GM18520 (cell line): ENCODE measurements around the gene TH.

ENCODE experiments used
- ATAC-seq: cut with Tn5 transposase; IDR thresholded peaks from one replicate; pipeline ENCODE4 v1.9.1; 2021; ENCODE audit not compliant: unreplicated experiment

Gene TH

GRCh38 chr11:2171591-2172003, at the start of gene TH:
Gene TH (minus strand): TSS chr11:2171815. CDS start chr11:2171786, 29 bp downstream.
- no peak for ATAC-seq

DNA sequence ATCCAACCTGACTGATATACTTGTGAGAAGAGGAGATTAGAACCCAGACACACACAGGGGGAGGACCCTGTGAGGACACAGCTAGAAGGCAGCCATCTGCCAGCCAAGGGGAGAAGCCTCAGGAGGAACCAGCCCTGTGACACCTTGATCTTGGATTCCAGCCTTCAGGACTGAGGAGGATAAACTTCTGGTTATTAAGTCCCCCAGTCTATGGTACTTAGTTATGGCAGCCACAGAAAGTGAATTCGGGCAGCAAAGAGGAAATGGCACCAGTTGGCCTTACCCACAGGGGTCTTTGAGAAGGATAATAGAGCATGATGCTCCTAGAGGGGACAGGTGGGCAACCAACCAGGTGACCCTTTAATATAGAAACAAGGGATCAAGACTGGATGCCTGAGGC, 49.4 kb upstream of the TH start:
- ATAC-seq = no peak

DNA sequence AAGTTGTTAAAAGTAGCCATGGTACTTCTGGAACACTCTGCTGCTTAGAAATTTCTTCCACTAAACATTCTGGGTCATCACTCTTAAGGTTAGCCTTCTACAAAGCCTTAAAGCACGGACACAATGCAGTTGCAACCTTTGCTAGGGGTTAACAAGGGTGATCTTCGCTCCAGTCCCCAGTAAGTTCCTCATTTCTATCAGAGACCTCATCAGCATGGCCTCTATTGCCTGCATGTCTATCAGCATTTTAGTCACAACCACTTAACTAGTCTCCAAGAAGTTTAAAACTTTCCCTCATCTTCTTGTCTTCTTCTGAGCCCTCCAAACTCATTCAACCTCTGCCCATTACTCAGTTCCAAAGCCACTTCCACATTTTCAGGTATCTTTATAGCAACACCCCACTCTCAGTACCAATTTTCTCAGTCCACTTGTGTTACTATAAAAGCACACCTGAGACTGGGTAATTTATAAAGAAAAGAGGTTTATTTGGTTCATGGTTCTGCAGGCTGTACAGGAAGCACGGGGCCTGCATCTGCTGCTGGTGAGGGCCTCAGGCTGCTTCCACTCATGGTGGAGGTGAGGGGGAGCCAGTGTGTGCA, 48.7 kb upstream of the TH start:
- no peak for ATAC-seq

DNA sequence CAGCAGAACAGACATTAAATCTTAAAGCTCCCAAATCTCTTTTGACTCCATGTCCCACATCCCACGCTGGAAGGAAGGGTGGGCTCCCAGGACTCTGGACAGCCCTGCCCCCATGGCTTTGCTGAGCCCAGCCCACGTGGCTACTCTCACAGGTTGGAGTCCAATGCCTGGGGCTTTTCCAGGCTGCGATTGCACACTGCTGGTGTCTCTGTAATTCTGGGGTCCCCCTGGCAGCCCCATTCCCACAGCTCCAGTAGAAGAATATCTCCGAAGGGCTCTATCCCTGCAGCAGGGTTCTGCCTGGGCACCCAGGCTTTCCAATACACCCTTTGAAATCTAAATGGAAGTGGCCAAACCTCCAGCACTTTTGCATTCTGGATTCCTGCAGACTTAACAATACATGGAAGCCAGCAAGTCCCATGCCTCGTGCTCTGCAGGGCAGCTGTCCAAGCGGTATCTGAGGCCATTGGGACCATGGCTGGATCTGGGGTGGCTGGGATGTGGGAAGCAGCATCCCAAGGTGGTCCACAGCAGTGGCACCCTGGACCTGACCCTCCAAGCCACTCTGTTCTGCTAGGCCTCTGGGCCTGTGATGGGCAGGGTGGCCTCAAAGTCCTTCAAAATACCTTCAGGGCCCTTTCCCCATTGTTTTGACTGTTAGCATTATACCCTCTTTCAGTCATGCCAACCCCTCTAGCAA, 47.9 kb upstream of the TH start:
- ATAC-seq = no peak

DNA sequence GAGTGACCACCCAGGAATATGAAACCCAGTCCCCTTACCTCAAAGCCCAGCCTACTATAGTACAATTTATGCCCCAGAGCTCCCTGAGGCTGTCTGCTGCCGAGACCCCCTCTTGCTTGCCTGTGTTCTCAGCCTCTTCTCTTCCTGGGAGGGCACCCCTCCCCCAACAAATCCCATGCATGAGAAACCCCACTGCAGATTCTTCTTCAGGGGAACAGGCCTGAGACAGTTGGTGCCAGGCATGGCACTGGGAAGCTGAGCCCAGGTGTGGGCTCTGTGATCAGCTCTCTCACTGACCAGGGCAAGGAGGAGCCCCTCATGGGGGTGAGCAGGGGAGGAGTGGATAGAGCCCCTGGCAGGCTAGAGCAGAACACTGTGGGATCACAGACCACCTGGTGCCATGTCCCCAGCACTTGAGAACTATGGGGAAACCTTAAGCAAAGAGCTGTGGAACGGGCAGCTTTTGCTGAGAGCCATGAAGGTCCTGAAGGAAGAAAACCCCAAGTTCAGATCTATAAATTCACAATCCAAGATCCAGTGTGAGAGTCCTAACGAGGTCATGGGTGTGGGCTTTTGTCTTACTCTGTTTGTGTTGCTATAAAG, 46.5 kb upstream of the TH start:
- ATAC-seq = no peak

DNA sequence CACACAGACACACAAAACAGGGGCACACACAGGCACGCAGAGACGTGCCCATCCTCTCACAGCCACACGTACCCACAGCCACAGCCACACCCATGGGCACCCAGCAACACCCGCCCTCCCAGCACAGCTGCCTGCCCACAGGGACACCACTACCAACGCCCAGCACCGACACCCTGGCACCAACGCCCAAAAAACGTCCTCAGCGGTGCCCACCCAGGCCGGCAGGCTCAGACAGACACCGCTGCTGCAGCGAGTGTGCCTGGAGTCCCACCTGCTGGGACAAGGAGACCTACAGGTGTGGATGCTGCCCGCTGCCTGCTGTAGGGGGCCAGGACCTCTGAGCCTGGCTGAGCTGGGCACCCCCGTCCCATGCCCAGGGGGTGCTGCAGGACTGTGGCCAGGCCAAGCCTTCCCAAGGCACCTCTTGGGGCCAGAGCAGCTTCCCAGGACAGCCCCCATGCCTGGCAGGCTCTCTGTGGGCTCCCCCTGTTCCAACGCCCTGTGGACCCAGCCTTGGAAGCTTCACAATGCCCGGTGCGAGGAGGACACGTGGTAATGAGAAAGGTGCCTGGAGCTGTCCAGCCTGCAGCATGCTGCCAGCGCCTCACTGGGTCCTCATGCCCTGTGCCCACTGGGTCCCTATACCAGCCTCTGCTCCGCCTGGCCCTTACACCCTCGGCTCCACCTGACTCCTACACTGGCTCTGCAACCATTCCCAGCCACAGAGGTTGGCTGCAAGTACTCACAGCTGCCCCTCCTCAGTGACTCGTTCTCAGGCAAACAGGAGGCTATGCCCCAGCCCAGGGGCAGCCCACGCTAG, 45.8 kb upstream of the TH start:
- ATAC-seq = no peak

DNA sequence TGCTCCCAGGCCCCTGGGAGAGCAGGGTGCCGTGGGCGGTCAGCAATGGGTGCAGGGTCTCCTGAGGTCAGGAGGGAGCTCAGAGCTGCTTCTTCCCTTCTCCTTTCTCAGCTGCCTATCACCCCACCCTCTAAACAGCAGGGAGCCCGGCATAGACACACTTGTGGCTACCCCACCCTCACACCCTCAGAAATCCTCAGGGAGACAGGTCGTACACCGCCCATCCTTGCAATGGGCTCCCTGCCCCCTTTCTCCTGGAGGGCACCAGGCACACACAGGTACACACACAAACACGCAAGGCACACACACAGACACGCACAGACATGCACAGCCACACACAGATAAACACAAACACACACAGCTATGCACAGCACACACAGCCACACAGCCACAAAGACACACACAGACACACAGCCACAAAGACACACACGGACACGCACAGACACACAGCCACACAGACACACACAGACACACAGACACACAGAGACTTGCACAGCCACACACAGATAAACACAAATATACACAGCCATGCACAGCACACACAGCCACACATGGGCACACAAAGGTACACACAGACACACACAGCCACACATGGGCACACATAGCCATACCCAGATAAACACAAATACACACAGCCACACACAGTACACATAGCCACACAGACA, 44.9 kb upstream of the TH start:
- no peak for ATAC-seq

DNA sequence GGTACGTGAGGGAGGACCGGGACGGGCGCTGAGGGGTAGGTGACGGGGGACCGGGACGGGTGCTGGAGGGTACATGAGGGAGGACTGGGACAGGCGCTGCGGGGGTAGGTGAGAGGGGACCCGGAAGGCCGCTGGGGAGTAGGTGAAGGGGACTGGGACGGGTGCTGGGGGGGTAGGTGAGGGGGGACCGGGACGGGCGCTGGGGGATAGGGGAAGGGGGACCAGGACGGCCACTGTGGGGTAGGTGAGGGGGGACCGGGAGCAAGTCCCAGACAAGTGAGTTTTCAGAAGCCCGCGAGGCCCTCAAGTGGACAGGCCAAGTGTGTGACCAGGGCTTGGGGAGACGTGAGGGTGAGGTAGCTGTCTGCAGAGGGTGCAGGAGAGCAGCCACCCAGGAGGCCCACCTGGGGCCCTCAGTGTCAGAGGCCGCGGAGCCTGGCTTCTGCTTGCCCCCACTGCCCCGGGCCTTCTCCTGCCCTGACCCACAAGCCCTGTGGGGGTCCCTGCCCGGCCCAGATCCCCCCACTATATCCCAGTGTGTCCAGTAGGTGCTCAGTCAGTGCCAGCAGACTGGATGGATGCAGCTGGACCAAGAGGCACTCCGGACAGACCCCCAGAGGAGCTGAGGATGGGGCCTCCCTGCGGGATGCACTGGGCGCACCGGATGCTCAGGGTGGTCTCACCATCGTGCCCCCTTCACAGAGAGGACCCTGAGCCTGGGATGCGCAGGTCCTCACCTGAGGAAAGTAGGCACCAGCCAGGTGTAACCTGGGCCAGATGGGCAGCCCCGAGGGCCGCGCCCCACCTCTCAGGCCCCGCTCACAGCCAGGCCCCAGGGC, 44.2 kb upstream of the TH start:
- ATAC-seq = no peak

DNA sequence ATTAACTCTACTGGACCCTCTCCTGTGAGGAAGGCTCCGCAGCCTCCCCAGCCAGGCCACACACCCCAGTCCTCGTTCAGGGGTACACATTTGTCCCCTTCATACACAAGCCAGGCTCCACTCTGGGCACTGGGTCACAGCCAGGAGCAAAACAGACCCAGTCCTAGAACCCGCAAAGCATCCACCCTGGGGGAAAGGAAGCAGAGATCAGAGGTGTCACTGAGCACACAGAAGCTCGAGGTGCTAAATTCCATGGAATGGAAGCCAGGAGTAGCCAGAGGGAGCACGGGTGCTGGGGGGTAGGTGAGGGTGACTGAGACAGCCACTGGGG, 43.6 kb upstream of the TH start:
- ATAC-seq = no peak

GRCh38 chr11:2214527-2215229, 43.1 kb upstream of the TH start:
- ATAC-seq = no peak

- no peak for ATAC-seq
Measured at GRCh38 chr11:2213890-2214526, 42.4 kb upstream of the TH start.

GRCh38 chr11:2213384-2213842, 41.8 kb upstream of the TH start:
- no peak for ATAC-seq

DNA sequence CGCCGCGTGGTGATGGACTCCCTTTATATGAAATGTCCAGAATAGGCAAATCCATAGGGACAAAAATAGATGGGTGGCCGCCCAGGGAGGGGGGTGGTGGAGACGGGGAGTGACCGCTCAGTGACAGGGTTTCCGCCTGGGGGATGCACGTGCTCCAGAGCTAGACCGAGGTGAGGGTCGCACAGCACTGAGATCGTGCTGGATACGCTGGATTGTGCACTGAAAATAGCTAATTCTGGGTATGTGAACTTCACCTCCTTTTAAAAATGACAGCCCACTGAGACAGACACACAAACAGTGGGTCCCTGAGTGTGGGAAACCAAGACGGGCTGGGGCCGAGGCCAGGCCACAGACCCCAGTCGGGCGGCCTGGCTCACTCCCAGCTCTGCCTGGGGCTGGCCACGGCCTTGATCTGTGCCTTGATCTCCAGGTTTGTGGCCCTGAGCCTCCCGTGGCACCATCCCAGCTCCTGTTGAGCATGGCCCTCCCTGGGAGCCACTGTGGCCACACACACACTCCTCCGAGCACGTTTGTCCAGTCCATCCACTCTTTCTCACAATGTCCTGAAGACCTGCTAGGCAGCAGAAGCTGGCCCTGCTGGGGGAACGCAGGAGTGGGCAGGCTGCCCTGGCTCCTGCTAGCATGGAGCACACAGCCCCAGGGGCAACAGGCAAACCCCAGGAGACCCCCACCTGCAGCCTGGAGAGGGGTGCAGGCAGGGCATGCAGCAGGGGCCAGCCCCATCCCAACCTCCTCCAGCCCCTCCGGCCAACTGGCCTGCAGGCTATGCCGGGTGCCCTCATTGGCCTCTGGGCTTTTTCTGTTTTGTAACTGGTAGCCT, 41.0 kb upstream of the TH start:
- no peak for ATAC-seq

- no peak for ATAC-seq
Measured at GRCh38 chr11:2211113-2211971, 39.7 kb upstream of the TH start.

DNA sequence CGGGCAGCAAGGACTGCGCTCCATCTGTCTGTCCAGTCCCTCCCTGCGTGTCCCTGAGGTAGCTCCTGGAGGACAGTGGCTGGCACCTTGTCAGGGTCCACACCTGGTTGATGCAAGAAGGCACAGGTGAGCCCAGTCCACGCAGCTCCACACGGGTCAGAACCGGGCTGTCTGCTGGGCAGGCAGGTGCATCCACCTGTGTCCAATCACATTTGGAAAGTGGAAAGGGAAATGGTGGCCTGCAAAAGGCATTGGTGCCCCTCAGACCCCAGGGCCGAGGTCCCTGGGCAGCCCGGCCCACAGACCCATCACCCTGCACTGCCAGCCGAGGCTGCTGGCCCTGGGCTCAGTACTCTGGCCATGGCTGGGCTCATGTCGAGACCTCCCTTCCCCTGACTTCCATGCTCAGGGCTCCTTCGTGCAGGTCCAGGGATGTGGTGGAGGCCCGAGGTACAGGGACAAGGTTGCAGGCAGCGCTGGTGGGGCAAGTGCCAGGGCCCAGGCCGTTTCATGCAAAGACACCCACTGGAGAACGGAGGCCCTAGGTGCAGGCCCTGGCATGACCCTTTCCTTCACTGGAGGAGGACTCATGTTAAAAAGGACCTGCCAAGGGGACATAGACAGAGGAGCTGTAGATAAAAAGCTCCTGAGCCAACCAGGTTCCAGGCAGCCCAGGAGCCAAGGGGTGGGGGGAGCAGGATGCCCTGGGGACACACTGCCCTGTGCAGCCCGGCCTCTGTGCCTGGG, 38.9 kb upstream of the TH start:
- no peak for ATAC-seq

DNA sequence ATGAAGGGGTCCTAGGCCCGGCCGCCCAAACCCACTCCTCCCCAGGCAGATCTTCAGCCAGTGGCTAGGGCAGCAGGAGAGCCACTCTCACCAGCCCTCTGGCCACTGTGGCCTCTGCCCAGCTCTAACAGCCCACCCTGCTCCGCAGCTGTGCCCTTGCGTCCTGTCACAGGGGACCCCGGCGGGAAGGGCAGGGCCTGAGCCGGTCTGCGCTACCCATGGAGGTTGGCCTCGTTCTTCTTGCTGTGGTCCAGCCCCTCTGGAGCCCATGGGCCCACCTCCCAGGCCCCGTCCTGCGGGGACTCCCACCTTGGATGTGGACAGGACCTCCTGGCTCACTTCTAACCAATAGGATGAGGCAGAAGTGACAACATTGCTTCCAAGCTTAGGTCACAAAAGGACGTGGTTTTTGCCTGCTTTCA, 38.3 kb upstream of the TH start:
- no peak for ATAC-seq

GRCh38 chr11:2209370-2209801, 37.8 kb upstream of the TH start:
- no peak for ATAC-seq
